ENCODE results near the gene MYLK4. TPM values are rescaled to one million over a fixed set of nuclear protein-coding genes. Genes with fewer than 3 reads are reported as not detected.

The MYLK4 gene
- total and polyA plus RNA-seq, 2 of the 13 experiments (the other 11 are each of a cell fraction or from before 2014, with no cell fraction given): 0.26 to 0.29 TPM

DNA sequence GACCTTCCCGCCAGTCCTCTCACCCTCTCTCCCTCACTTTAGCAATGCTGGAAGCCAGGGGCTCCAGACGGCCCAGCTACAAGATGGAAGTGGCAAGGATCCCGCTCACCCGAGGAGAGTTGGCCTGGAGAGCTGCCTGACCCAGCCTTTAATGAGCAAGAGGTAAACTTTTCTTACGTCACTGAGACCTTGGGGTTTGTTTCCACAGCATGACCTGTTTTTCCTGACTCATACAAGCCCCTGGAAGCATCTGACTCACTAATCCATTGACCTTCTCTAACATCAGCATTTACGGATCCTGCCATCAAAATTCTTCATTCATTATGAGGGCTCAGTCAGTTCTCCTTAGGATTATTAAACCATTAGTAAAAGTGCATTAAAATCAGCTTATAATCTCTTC lies 120.4 kb downstream of the MYLK4 start (continued):
- TF ChIP-seq, protein P1, sequence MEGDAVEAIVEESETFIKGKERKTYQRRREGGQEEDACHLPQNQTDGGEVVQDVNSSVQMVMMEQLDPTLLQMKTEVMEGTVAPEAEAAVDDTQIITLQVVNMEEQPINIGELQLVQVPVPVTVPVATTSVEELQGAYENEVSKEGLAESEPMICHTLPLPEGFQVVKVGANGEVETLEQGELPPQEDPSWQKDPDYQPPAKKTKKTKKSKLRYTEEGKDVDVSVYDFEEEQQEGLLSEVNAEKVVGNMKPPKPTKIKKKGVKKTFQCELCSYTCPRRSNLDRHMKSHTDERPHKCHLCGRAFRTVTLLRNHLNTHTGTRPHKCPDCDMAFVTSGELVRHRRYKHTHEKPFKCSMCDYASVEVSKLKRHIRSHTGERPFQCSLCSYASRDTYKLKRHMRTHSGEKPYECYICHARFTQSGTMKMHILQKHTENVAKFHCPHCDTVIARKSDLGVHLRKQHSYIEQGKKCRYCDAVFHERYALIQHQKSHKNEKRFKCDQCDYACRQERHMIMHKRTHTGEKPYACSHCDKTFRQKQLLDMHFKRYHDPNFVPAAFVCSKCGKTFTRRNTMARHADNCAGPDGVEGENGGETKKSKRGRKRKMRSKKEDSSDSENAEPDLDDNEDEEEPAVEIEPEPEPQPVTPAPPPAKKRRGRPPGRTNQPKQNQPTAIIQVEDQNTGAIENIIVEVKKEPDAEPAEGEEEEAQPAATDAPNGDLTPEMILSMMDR (CRISPR knock-in tag; IDR thresholded peaks at IDR 0.05): no peak
- TF ChIP-seq NBN (conservative IDR thresholded peaks at IDR 0.05) (no peak), YEATS2 (CRISPR knock-in tag; IDR thresholded peaks at IDR 0.05; ENCODE audit: borderline replicate concordance) (no peak; the same call in 1 of the 2 replicates), KDM4B (CRISPR knock-in tag; IDR thresholded peaks at IDR 0.05) (no peak), PRPF4 (IDR thresholded peaks at IDR 0.05; ENCODE audit: low read depth, low read length, poor library complexity, severe bottlenecking) (no peak), MEF2D (CRISPR knock-in tag; IDR thresholded peaks at IDR 0.05) (0 out of 2 replicates have a peak, but pooled peaks have one; percentile 43), RARA (CRISPR knock-in tag; IDR thresholded peaks at IDR 0.05) (peak; percentile 72), ZNF274 (CRISPR knock-in tag; IDR thresholded peaks at IDR 0.05) (no peak), ZNF660 (CRISPR knock-in tag; IDR thresholded peaks at IDR 0.05; ENCODE audit: borderline replicate concordance, low read depth) (no peak), ZNF264 (CRISPR knock-in tag; IDR thresholded peaks at IDR 0.05) (no peak), EP300 (IDR thresholded peaks at IDR 0.05; ENCODE audit: low read depth in 2 of 2, low read length in 2 of 2) (0 out of 4 replicates have a peak, but pooled peaks of 1 of the 2 experiments have one; percentile 39), EP300 (CRISPR knock-in tag; IDR thresholded peaks at IDR 0.05; ENCODE audit: borderline replicate concordance) (no peak)
- TF ChIP-seq, protein P2, sequence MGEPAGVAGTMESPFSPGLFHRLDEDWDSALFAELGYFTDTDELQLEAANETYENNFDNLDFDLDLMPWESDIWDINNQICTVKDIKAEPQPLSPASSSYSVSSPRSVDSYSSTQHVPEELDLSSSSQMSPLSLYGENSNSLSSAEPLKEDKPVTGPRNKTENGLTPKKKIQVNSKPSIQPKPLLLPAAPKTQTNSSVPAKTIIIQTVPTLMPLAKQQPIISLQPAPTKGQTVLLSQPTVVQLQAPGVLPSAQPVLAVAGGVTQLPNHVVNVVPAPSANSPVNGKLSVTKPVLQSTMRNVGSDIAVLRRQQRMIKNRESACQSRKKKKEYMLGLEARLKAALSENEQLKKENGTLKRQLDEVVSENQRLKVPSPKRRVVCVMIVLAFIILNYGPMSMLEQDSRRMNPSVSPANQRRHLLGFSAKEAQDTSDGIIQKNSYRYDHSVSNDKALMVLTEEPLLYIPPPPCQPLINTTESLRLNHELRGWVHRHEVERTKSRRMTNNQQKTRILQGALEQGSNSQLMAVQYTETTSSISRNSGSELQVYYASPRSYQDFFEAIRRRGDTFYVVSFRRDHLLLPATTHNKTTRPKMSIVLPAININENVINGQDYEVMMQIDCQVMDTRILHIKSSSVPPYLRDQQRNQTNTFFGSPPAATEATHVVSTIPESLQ (CRISPR knock-in tag; conservative IDR thresholded peaks at IDR 0.05): no peak
- TF ChIP-seq, protein P3, sequence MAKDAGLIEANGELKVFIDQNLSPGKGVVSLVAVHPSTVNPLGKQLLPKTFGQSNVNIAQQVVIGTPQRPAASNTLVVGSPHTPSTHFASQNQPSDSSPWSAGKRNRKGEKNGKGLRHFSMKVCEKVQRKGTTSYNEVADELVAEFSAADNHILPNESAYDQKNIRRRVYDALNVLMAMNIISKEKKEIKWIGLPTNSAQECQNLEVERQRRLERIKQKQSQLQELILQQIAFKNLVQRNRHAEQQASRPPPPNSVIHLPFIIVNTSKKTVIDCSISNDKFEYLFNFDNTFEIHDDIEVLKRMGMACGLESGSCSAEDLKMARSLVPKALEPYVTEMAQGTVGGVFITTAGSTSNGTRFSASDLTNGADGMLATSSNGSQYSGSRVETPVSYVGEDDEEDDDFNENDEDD (CRISPR knock-in tag; IDR thresholded peaks at IDR 0.05; ENCODE audit: borderline replicate concordance): no peak
- TF ChIP-seq, protein P4, sequence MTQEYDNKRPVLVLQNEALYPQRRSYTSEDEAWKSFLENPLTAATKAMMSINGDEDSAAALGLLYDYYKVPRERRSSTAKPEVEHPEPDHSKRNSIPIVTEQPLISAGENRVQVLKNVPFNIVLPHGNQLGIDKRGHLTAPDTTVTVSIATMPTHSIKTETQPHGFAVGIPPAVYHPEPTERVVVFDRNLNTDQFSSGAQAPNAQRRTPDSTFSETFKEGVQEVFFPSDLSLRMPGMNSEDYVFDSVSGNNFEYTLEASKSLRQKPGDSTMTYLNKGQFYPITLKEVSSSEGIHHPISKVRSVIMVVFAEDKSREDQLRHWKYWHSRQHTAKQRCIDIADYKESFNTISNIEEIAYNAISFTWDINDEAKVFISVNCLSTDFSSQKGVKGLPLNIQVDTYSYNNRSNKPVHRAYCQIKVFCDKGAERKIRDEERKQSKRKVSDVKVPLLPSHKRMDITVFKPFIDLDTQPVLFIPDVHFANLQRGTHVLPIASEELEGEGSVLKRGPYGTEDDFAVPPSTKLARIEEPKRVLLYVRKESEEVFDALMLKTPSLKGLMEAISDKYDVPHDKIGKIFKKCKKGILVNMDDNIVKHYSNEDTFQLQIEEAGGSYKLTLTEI (CRISPR knock-in tag; conservative IDR thresholded peaks at IDR 0.05): no peak
- TF ChIP-seq, protein P5, sequence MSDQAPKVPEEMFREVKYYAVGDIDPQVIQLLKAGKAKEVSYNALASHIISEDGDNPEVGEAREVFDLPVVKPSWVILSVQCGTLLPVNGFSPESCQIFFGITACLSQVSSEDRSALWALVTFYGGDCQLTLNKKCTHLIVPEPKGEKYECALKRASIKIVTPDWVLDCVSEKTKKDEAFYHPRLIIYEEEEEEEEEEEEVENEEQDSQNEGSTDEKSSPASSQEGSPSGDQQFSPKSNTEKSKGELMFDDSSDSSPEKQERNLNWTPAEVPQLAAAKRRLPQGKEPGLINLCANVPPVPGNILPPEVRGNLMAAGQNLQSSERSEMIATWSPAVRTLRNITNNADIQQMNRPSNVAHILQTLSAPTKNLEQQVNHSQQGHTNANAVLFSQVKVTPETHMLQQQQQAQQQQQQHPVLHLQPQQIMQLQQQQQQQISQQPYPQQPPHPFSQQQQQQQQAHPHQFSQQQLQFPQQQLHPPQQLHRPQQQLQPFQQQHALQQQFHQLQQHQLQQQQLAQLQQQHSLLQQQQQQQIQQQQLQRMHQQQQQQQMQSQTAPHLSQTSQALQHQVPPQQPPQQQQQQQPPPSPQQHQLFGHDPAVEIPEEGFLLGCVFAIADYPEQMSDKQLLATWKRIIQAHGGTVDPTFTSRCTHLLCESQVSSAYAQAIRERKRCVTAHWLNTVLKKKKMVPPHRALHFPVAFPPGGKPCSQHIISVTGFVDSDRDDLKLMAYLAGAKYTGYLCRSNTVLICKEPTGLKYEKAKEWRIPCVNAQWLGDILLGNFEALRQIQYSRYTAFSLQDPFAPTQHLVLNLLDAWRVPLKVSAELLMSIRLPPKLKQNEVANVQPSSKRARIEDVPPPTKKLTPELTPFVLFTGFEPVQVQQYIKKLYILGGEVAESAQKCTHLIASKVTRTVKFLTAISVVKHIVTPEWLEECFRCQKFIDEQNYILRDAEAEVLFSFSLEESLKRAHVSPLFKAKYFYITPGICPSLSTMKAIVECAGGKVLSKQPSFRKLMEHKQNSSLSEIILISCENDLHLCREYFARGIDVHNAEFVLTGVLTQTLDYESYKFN (CRISPR knock-in tag; conservative IDR thresholded peaks at IDR 0.05): 0 out of 2 replicates have a peak, but pooled peaks have one; percentile 29
- TF ChIP-seq, protein P6, sequence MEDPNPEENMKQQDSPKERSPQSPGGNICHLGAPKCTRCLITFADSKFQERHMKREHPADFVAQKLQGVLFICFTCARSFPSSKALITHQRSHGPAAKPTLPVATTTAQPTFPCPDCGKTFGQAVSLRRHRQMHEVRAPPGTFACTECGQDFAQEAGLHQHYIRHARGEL (CRISPR knock-in tag; IDR thresholded peaks at IDR 0.05): no peak

All from HepG2 (cell line).